Large intestine (tissue), 3 donors: ENCODE measurements around the gene GRIN2A. TPM values are rescaled to one million over a fixed set of nuclear protein-coding genes. Genes with fewer than 3 reads are reported as not detected.

ENCODE experiments used
- DNase-seq, 2 donors: peaks; one replicate each; pipeline versions ENCODE4 v3.0.0 to v3.0.0-alpha.2; 2013
- H3K27ac ChIP-seq: one replicate; pipeline ENCODE4 v1.5.1; 2013; ENCODE audit warnings: low read length
- H3K27me3 ChIP-seq: 2 replicates; pipeline ENCODE4 v1.6.1; 2013; ENCODE audit warnings: low read length; ENCODE audit not compliant: control insufficient read depth, insufficient read depth
- H3K36me3 ChIP-seq: 2 replicates; pipeline ENCODE4 v1.6.1; 2013; ENCODE audit warnings: low read length; ENCODE audit not compliant: control insufficient read depth, insufficient read depth
- H3K4me1 ChIP-seq: one replicate; pipeline ENCODE4 v1.6.1; 2013; ENCODE audit warnings: low read length; ENCODE audit not compliant: control insufficient read depth, insufficient read depth
- H3K4me3 ChIP-seq: one replicate; pipeline ENCODE4 v1.5.1; 2013; ENCODE audit warnings: low read length
- H3K9me3 ChIP-seq: one replicate; pipeline ENCODE4 v1.6.1; 2013; ENCODE audit warnings: mild to moderate bottlenecking, low read depth, low read length, moderate library complexity; ENCODE audit not compliant: control insufficient read depth
- WGBS: methylation state at CpG from one replicate; pipeline ENCODE4 v1.1.5; 2013; ENCODE audit warnings: low lambda C conversion rate; ENCODE audit not compliant: insufficient coverage; 5-methylcytosine and 5-hydroxymethylcytosine counted together
- polyA plus RNA-seq: library from polyadenylated mRNA; unstranded; fragments of 120-200 nt; gene quantifications from one replicate; pipeline ENCODE4 v1.2.1, GENCODE V29; 2013

GRIN2A gene
- polyA plus RNA-seq, 1 donor: 0.10 TPM

- no peak overlapping the region for H3K4me3 ChIP-seq
- no peak for DNase-seq
- peaks cover 3% of the 10 kb centered on the region for H3K27me3 ChIP-seq
- no peaks in the 10 kb centered on the region for H3K9me3 ChIP-seq
- no peaks in the 10 kb centered on the region for H3K36me3 ChIP-seq
- no peak overlapping the region for H3K27ac ChIP-seq
- no CpG with 5 or more reads among the region's 1 CpG for WGBS
- no peaks in the 10 kb centered on the region for H3K4me1 ChIP-seq
These were observed 16.6 kb downstream of the GRIN2A start for GRCh38 chr16:10165643-10166042.

DNA sequence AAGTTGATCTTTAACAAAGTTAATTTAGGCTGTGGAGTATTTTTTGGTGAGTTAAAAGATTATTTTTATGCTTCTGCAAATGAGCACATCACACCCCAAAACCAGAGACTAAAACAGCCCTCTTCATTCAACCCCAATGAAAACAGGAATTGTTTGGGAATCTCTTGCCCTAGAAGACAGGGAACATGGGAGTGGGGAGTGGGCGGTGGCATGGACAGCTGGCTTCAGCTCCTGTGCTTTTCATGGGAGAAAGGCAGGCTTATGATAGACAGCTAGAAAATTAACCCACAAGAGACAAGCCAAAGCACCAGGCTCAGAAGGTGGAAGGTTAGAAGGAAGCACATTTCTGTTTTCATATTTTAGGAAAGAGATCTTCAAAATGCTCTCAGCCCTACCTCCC lies 19.2 kb downstream of the GRIN2A start:
- Histone ChIP-seq H3K36me3 (no peaks in the 10 kb centered on the region), H3K27ac (no peak overlapping the region), H3K4me3 (no peak overlapping the region), H3K27me3 (peaks cover 3% of the 10 kb centered on the region), H3K9me3 (no peaks in the 10 kb centered on the region), H3K4me1 (no peaks in the 10 kb centered on the region)
- DNase-seq: no peak
- WGBS: no CpG with 5 or more reads among the region's 1 CpG

GRCh38 chr16:10156099-10156498 lies 26.1 kb downstream of the GRIN2A start:
- Histone ChIP-seq H3K36me3 (no peaks in the 10 kb centered on the region), H3K27me3 (peaks cover 3% of the 10 kb centered on the region), H3K4me1 (no peaks in the 10 kb centered on the region), H3K9me3 (no peaks in the 10 kb centered on the region), H3K4me3 (no peak overlapping the region), H3K27ac (no peak overlapping the region)
- DNase-seq: no peak
- WGBS: 100% methylated on average over 1 of the region's 4 CpGs

DNA sequence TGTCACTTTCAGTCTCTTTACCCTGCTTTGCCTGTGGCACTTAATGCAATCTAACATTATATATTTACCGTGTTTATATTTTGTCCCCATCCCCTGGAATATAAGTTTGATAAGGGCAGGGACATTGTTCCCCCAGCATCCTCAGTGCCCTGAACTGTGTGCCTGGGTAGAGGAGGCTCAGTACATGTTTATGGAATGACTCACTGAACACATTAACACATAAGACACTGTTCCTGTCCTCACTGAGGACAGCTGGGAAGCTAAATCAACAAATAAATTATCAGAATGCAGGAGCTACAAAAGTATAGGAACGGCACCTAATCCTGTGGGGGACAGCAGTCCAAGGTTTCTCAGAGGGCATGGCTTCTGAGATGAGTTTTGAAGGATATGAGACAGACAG lies 27.8 kb downstream of the GRIN2A start:
- no peaks in the 10 kb centered on the region for H3K9me3 ChIP-seq
- no peak overlapping the region for H3K27ac ChIP-seq
- no peaks in the 10 kb centered on the region for H3K27me3 ChIP-seq
- H3K36me3 ChIP-seq: no peaks in the 10 kb centered on the region
- no CpG with 5 or more reads among the region's 2 CpGs for WGBS
- no peak overlapping the region for H3K4me3 ChIP-seq
- H3K4me1 ChIP-seq: no peaks in the 10 kb centered on the region
- no peak for DNase-seq

DNA sequence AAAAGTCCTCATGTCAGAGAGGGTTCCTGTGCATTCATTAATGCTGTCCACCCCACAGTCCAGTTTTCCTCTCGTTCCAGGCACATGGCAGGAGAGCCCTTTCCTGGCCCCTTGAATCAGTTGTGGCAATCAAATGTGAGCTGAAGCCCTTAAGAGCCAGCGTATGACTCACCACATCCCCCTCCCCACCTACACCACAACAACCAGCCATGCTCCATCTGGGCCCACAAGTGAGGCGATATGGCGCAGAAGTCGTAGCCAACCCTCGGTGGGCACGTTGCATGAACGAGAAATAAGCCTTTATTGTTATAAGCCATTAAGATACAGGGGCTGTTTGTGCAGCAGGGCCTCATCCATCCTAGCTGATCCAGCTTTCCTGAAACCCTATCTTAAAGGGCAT lies 28.2 kb downstream of the GRIN2A start:
- Histone ChIP-seq H3K4me3 (no peak overlapping the region), H3K4me1 (no peaks in the 10 kb centered on the region), H3K27me3 (no peaks in the 10 kb centered on the region), H3K9me3 (no peaks in the 10 kb centered on the region), H3K36me3 (no peaks in the 10 kb centered on the region), H3K27ac (no peak overlapping the region)
- DNase-seq: no peak
- no CpG with 5 or more reads among the region's 8 CpGs for WGBS

GRCh38 chr16:10151718-10152117 lies 30.5 kb downstream of the GRIN2A start:
- Histone ChIP-seq H3K27ac (no peak overlapping the region), H3K9me3 (no peaks in the 10 kb centered on the region), H3K4me3 (no peak overlapping the region), H3K27me3 (no peaks in the 10 kb centered on the region), H3K36me3 (no peaks in the 10 kb centered on the region), H3K4me1 (no peaks in the 10 kb centered on the region)
- peak in 1 of 2 donors; percentile 11 for DNase-seq
- no CpG with 5 or more reads among the region's 6 CpGs for WGBS

GRCh38 chr16:10150906-10151305 lies 31.3 kb downstream of the GRIN2A start:
- H3K36me3 ChIP-seq: no peaks in the 10 kb centered on the region
- H3K4me1 ChIP-seq: no peaks in the 10 kb centered on the region
- H3K27ac ChIP-seq: no peak overlapping the region
- H3K9me3 ChIP-seq: no peaks in the 10 kb centered on the region
- no peaks in the 10 kb centered on the region for H3K27me3 ChIP-seq
- WGBS: no CpG with 5 or more reads among the region's 4 CpGs
- H3K4me3 ChIP-seq: no peak overlapping the region
- DNase-seq: no peak

DNA sequence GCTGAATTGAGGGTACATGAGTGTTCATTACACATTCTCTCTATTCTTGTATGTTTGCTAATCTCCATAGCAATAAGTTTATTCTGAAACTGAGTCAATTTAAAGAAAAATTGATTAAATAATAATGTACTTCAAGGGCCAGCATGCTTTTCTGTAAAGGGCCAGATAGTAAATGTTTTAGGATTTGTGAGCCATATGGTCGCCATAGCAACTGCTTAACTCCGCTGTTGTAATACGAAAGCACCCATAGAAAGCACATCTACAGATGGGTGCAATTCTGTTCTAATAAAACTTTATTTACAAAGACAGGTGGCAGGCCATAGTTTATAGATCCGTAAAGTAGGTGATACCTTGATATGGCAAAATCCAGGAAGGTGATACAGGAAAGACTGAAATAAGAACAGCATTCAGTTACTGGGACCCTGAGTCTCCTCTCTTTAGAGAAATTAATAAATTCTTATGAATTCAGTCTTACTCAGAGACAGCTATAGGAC lies 36.6 kb downstream of the GRIN2A start:
- Histone ChIP-seq H3K27ac (no peak overlapping the region), H3K4me1 (peaks cover 4% of the 10 kb centered on the region), H3K4me3 (no peak overlapping the region), H3K36me3 (no peaks in the 10 kb centered on the region), H3K9me3 (no peaks in the 10 kb centered on the region), H3K27me3 (no peaks in the 10 kb centered on the region)
- WGBS: 100% methylated on average over 1 of the region's 4 CpGs
- DNase-seq: no peak

DNA sequence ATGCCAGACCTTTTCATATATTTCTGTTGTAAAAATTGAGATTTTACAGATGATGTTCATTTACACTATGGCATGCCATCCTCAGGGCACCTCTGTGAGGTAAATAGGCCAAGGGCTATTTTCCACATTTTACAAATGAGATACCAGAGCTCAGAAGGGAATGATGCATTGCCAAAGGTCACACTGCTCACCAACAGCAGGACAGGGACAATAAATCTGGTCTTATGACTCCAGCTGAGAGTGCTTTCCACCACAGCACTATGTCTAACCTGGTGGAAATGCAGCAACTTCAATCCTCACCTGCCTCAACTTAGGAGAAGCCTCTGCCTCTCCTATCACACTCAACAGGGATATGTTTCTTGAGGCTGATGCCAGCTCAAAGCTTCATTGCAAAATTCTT lies 40.6 kb downstream of the GRIN2A start:
- no peak overlapping the region for H3K4me3 ChIP-seq
- no peaks in the 10 kb centered on the region for H3K27me3 ChIP-seq
- H3K27ac ChIP-seq: peak overlapping the region; percentile 52
- DNase-seq: peak; percentile 52 to 79
- no peaks in the 10 kb centered on the region for H3K36me3 ChIP-seq
- peaks cover 4% of the 10 kb centered on the region for H3K4me1 ChIP-seq
- H3K9me3 ChIP-seq: no peaks in the 10 kb centered on the region

DNA sequence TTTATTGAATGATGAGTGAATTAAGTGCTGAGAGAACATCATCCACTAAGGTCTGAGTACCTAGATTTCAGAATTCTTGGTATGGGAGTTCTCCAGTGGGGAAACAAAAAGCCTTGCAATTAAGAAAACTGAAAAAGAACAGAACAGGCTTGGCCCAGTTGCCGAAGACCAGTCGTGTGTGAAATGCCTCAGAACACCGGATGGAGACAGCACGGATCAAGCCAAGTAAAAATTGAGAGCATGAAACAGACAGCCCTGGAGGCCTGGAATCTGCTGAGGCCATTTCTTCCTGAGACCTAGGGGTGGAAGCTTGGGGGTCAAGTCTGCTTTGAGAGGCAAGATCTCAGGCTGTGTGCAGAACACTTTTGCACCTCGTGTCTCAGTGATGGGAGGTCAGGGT lies 43.3 kb downstream of the GRIN2A start:
- no peak for DNase-seq
- H3K27me3 ChIP-seq: no peaks in the 10 kb centered on the region
- H3K4me3 ChIP-seq: no peak overlapping the region
- H3K4me1 ChIP-seq: peaks cover 4% of the 10 kb centered on the region
- H3K36me3 ChIP-seq: no peaks in the 10 kb centered on the region
- no peak overlapping the region for H3K27ac ChIP-seq
- H3K9me3 ChIP-seq: no peaks in the 10 kb centered on the region
- WGBS: no CpG with 5 or more reads among the region's 5 CpGs

DNA sequence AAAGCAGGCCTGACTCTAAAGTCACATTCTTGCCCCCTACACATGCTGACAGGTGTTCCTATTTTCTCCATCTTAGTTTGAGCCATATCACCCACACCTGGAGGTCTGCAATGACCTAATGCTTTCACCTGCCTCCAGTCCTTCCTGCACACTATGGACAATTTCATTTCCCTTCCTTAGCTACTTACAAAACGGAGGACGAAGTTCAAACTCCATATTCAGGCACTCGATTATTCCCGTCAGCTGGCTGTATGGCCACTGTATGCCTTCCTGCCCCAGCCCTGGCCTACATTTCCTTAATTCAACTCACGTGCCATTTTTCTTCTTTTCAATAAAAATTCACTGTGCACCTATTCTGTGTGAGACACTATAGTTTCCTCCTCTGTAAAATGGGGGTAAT lies 44.9 kb downstream of the GRIN2A start:
- WGBS: 30% methylated on average over 2 of the region's 5 CpGs
- Histone ChIP-seq H3K4me3 (no peak overlapping the region), H3K36me3 (no peaks in the 10 kb centered on the region), H3K27me3 (no peaks in the 10 kb centered on the region), H3K27ac (no peak overlapping the region), H3K9me3 (no peaks in the 10 kb centered on the region), H3K4me1 (peaks cover 4% of the 10 kb centered on the region)
- DNase-seq: peak; percentile 19 to 64
